ENCODE data around the gene SMPD2.

SMPD2 gene

DNA sequence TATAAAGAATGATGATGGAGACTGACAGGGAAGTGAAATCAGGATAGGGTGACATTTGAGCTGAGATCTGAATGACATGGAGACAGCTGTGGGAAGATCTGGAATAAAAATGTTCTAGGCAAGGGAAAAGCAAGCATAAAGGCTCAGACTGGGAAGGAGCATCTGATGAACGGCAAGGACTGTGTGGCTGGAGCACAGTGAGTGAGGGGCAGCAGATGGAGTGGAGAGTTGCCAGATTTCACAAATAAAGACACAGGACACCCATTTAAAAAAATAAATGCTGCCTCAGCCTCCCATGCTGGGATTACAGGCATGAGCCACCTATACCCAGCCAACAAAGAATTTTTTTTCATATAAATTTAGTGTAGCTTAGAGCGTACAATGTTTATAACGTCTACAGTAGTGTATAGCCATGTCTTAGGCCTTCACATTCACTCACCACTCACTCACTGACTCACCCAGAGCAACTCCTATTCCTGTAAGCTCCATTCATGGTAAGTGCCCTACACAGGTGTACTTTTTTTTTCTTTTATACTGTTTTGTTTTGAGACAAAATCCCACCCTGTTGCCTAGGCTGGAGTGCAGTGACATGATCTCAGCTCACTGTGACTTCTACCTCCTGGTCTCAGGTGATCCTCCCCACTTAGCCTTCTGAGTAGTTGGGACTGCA, 44.9 kb downstream of the SMPD2 start:
- Histone ChIP-seq H3K27me3 (ENCODE audit: low read length) (no peaks in the 10 kb centered on the region), H3K36me3 (ENCODE audit: low read length) (peaks cover 9% of the 10 kb centered on the region), H3K4me2 (ENCODE audit: low read depth, low read length, poor library complexity, severe bottlenecking) (no peak overlapping the region), H3K9me2 (replicated peaks; ENCODE audit: insufficient read depth, low read length) (no peaks in the 10 kb centered on the region), H3F3A (ENCODE audit: insufficient read depth) (peaks cover 6% of the 10 kb centered on the region; the same call in 1 of the 2 replicates), H4K20me1 (ENCODE audit: low read depth, low read length) (no peaks in the 10 kb centered on the region; the same call in 1 of the 2 replicates), H2AFZ (ENCODE audit: low read depth, low read length, severe bottlenecking) (no peak overlapping the region), H3K9me3 (ENCODE audit: insufficient read depth, low read length) (no peaks in the 10 kb centered on the region), H3K27ac (ENCODE audit: low read depth, low read length) (no peak overlapping the region), H3K79me2 (ENCODE audit: insufficient read depth, low read length) (peaks cover 26% of the 10 kb centered on the region), H3K9ac (ENCODE audit: low read length) (no peak overlapping the region), H3K4me3 (ENCODE audit: insufficient read depth, low read length, poor library complexity, severe bottlenecking) (no peak overlapping the region)
- TF ChIP-seq EZH2phosphoT487 (conservative IDR thresholded peaks at IDR 0.05; ENCODE audit: low read length): no peak
- TF ChIP-seq, protein P1, sequence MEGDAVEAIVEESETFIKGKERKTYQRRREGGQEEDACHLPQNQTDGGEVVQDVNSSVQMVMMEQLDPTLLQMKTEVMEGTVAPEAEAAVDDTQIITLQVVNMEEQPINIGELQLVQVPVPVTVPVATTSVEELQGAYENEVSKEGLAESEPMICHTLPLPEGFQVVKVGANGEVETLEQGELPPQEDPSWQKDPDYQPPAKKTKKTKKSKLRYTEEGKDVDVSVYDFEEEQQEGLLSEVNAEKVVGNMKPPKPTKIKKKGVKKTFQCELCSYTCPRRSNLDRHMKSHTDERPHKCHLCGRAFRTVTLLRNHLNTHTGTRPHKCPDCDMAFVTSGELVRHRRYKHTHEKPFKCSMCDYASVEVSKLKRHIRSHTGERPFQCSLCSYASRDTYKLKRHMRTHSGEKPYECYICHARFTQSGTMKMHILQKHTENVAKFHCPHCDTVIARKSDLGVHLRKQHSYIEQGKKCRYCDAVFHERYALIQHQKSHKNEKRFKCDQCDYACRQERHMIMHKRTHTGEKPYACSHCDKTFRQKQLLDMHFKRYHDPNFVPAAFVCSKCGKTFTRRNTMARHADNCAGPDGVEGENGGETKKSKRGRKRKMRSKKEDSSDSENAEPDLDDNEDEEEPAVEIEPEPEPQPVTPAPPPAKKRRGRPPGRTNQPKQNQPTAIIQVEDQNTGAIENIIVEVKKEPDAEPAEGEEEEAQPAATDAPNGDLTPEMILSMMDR (IDR thresholded peaks at IDR 0.05; ENCODE audit: insufficient read depth, low read length, poor library complexity, severe bottlenecking): no peak

DNA sequence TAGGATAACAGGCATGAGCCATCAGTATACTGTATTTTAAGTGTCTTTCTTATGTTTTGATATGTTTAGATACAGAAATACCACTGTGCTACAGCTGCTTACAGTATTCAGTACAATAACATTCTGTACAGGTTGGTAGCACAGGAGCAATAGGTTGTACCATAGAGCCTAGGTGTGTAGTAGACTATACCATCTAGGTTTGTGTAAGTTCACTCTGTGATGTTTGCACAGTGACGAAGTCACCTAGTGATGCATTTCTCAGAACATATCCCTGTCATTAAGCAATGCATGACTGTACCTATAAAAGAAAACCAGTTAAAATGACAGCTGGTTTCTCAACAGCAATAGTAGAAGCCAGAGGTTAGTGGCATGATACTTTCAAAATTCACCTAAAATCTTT, 45.5 kb downstream of the SMPD2 start:
- Histone ChIP-seq H3K27ac (ENCODE audit: low read depth, low read length) (no peak overlapping the region), H3K4me3 (ENCODE audit: insufficient read depth, low read length, poor library complexity, severe bottlenecking) (no peak overlapping the region), H3K27me3 (ENCODE audit: low read length) (no peaks in the 10 kb centered on the region), H3K4me2 (ENCODE audit: low read depth, low read length, poor library complexity, severe bottlenecking) (no peak overlapping the region), H3K9me2 (replicated peaks; ENCODE audit: insufficient read depth, low read length) (no peaks in the 10 kb centered on the region), H3K9ac (ENCODE audit: low read length) (no peak overlapping the region), H3K36me3 (ENCODE audit: low read length) (peaks cover 3% of the 10 kb centered on the region; the same call in 1 of the 2 replicates), H4K20me1 (ENCODE audit: low read depth, low read length) (no peaks in the 10 kb centered on the region; the same call in 1 of the 2 replicates), H3K9me3 (ENCODE audit: insufficient read depth, low read length) (no peaks in the 10 kb centered on the region), H3F3A (ENCODE audit: insufficient read depth) (peaks cover 6% of the 10 kb centered on the region; the same call in 1 of the 2 replicates), H2AFZ (ENCODE audit: low read depth, low read length, severe bottlenecking) (no peak overlapping the region), H3K79me2 (ENCODE audit: insufficient read depth, low read length) (peaks cover 19% of the 10 kb centered on the region)
- no peak for TF ChIP-seq EZH2phosphoT487 (conservative IDR thresholded peaks at IDR 0.05; ENCODE audit: low read length)
- TF ChIP-seq, protein P1 (IDR thresholded peaks at IDR 0.05; ENCODE audit: insufficient read depth, low read length, poor library complexity, severe bottlenecking): no peak

DNA sequence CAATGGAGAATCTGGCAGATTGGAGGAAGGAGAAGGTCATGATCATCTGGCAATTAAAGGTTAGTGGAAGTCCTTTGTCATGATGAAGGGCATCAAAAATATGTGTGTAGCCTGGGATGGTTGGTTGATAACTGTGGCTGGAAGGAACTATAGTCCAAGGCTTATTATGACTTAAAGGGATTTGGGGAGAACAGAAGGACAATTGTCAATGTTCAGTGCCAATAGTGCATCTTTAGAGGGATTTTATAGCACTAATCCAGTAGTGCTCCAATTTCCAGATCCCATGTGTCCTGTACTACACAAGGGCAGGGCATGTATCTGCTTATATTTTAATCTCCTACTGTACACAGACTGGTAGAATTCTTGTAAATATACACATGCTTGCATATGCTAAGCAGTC, 47.5 kb downstream of the SMPD2 start:
- Histone ChIP-seq H3F3A (ENCODE audit: insufficient read depth) (peaks cover 6% of the 10 kb centered on the region; the same call in 1 of the 2 replicates), H3K79me2 (ENCODE audit: insufficient read depth, low read length) (no peaks in the 10 kb centered on the region; the same call in 1 of the 2 replicates), H3K4me3 (ENCODE audit: insufficient read depth, low read length, poor library complexity, severe bottlenecking) (no peak overlapping the region), H3K9me2 (replicated peaks; ENCODE audit: insufficient read depth, low read length) (no peaks in the 10 kb centered on the region), H4K20me1 (ENCODE audit: low read depth, low read length) (no peaks in the 10 kb centered on the region), H2AFZ (ENCODE audit: low read depth, low read length, severe bottlenecking) (no peak overlapping the region), H3K9ac (ENCODE audit: low read length) (no peak overlapping the region), H3K36me3 (ENCODE audit: low read length) (no peaks in the 10 kb centered on the region), H3K27ac (ENCODE audit: low read depth, low read length) (no peak overlapping the region), H3K27me3 (ENCODE audit: low read length) (no peaks in the 10 kb centered on the region), H3K4me2 (ENCODE audit: low read depth, low read length, poor library complexity, severe bottlenecking) (no peak overlapping the region), H3K9me3 (ENCODE audit: insufficient read depth, low read length) (no peaks in the 10 kb centered on the region)
- TF ChIP-seq, protein P1 (IDR thresholded peaks at IDR 0.05; ENCODE audit: insufficient read depth, low read length, poor library complexity, severe bottlenecking): no peak
- no peak for TF ChIP-seq EZH2phosphoT487 (conservative IDR thresholded peaks at IDR 0.05; ENCODE audit: low read length)
